Lower leg skin (tissue), 3 donors: Measurements from ENCODE around the gene TSPYL2.

ENCODE experiments used
- CTCF ChIP-seq, 3 donors: fragments of 450-650 bp; IDR thresholded peaks; one replicate each; pipeline ENCODE4 v1.5.1; 2016; ENCODE audit warnings: antibody characterized with exemption in 3 of 3, mild to moderate bottlenecking in 3 of 3, moderate library complexity in 2 of 3
- POLR2A ChIP-seq, 2 donors: fragments of 450-650 bp; IDR thresholded peaks; one replicate each; pipeline ENCODE4 v1.6.1; 2016 to 2017; ENCODE audit warnings: antibody characterized with exemption in 2 of 2, mild to moderate bottlenecking in 1 of 2, moderate library complexity in 1 of 2

GRCh38 chrX:53091354-53091753 is 9.2 kb downstream of the TSPYL2 start:
- TF ChIP-seq CTCF (IDR thresholded peaks at IDR 0.05) (no peak), POLR2A (IDR thresholded peaks at IDR 0.05) (no peak)
